NCI-H748 (cell line): ENCODE data around the gene PDK1.

Experiments used
- DNase-seq: peaks from one replicate; lab custom pipeline; 2025; ENCODE audit not compliant: unreplicated experiment; lab: John Stamatoyannopoulos, UW

Gene PDK1

DNA sequence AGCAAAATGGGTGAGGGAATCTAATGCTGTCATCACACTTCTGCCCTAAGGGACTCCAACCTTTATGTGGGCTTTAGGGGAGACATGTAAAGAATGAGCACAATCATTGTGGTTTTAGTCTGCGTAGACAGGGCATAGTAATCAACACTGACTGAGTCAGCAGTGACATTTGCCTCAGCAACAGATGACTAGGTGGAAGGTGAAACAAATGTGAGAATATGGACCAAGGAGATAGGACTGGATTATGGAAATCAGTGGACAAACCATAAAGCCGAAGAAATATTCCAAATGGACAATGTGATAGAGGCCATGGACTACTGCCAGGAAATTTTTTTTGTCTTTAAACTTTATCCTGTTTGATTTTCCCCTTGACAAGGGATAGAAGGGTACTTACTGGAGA, 83.9 kb downstream of the PDK1 start:
- DNase-seq = no peak

DNA sequence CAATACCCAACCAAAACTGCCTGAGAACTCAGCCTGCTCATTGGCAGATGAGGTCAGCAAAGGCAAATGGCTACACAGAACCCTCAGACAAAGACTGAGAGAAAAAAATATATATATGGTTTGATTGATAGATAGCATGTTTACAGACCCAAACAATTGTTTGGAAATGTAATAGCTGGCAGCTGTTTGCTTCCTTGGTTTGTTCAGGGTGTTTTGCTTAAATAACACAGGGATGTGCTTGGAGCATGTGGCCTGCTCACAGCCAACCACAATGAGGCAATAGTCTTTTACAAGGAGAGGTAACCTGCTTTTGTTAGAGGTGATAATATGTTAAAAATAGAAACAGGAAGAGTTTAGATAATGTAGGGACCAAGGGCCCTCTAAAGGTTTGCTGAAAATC, 84.5 kb downstream of the PDK1 start:
- DNase-seq = peak; percentile 49

DNA sequence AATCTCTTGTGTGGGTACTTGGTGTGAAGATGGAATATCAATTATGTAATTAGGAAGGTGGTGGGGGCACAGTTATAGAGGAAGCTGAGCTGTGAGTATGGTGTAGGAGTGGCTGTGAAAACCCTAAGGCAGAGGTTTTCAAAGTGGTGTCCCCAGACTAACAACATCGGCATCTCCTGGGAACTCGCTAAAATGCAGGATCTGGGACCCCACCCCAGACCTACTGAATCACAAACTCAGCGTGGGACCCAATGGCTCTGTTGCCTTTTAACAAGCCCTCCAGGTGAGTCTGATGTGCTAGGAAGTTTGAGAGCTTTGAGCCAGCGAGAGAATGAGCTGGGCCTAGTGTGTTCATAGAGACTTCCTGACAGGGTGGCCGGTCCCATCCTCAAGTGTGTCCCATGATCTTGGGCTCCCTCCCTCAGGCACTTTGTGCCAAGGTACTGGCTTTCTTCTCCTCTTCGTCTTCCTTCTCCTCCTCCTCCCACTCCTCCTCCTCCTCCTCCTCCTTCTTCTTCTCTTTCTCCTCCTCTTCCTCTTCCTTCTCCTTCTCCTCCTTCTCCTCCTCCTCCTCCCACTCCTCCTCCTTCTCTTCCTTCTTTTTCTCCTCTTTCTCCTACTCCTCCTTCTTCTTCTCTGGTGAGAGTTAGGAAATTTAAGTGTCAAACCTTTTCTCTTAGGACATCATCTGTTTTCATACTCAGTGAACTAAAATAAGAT, 86.6 kb downstream of the PDK1 start:
- DNase-seq = no peak

DNA sequence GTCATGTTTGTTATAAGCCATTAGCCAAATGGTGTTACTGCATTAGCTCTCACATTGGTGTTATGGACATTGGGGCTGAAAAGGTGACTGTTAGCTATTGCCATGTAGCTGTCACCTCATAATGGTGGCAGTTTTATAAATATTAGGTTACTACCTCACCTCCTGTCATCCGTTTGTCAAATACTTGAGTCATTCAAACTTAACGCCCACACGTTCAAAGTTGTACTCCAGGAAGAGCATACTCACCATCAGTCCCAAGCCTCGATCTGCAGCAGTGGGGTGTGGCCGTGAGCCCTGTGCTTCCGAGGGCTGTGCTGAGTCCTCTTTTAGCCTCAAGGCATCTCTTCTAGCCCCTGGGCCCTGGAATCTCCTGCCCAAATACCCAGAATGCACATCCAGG, 87.3 kb downstream of the PDK1 start:
- no peak for DNase-seq

DNA sequence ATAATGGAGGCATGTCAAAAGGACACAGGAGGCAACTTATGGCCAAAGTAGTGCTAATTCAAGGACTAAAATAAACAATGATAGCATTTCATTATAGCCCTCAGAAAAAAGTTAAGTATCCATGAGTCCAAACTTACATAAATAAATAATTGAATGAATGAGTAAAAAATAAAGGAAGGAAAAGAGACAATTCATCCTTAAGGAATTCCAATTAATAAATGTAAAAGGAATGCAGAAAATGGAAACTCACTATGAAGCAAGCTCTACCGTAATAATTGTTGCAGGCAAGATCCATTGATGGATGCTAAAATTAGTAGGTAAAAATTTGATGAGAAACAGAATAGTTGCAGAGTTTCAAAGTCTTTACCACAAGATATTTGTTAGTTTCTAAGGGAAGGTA, 91.5 kb downstream of the PDK1 start:
- no peak for DNase-seq

DNA sequence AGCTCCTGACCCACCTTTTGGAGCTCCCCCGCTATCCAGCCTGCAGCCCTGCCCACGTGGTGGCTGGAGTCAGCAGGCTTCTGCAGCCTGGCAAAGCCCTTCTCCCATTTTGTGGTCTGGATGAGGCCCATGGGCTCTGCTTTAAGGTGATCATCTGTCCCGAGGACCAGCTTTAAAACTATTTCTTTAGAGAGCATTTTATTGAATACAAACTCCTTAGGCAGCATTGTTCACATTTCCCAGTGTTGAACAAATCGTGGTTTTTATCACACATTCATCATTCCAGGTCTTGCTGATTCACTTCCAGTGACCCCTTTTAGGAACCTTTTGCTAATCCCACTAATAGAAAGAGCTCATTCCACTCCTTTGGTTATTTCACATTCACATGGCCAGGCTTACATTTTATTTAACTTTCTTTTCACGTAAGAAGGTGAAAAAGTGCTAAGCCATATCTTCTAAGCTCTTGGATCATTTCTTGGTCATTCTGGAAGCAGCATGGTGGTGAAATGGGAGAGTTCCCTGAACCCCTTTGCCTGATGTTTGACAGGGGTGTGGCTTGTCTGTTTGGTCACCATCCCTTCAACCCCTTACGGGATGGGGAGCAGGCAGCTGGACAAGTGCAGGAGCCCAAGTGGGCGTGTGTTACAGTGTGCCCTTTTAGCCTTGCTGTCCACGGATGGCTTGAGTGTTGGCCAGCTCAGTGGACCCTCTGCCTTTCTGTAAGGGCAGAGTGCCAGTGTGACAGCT, 99.4 kb downstream of the PDK1 start:
- DNase-seq = no peak

DNA sequence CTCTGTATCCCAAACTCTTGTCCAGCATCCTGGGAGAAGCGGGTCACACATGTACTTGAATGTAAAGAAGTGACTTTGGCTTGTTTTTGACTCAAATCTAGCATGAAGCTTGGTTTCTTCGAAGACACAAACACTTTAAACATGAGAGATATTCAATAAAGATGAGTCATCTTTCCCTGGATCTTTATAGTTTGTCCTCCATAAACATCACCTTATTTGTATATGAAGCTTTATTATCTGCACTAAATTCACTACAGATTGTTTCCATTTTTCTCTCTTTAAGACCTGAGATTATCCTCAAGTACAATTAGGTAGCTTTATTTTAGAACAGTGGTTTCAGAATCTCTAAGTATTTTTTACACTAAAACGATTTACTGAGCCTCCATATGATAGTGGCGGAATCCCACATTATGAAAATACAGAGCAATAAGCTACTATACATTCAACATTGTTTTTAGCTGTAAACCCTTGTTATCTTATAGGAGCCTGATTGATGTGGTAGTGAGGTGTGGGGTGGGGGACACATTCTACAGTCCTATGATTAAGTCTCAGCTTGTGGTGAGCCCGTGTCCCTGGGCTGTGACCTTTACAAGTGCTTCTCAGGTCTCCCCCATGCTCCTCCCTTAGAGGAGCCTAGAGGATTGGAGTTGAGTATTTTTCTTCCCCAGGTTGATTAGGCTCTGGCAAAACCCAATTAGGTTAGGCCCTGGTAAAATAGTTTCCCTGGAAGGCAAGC, 100.1 kb downstream of the PDK1 start:
- DNase-seq = no peak
